ENCODE measurements around the gene UQCRQ.

Gene UQCRQ

GRCh38 chr5:132915681-132916080 lies 49.2 kb downstream of the UQCRQ start:
- TF ChIP-seq CTCF (IDR thresholded peaks at IDR 0.05; ENCODE audit: low read depth, low read length) (no peak), POLR2A (IDR thresholded peaks at IDR 0.05; ENCODE audit: extremely low read depth, insufficient read length) (no peak), MAX (IDR thresholded peaks at IDR 0.05; ENCODE audit: low read depth, low read length) (no peak), MYC (IDR thresholded peaks at IDR 0.05; ENCODE audit: low read depth, low read length) (no peak)
- peak; percentile 48 for DNase-seq (ENCODE audit: low read depth)
- no peak overlapping the region for H3K4me3 ChIP-seq (ENCODE audit: low read depth, low read length)

- no peak overlapping the region for H3K4me3 ChIP-seq (ENCODE audit: low read depth, low read length)
- DNase-seq (ENCODE audit: low read depth) = no peak
- TF ChIP-seq POLR2A (IDR thresholded peaks at IDR 0.05; ENCODE audit: extremely low read depth, insufficient read length) (no peak), MAX (IDR thresholded peaks at IDR 0.05; ENCODE audit: low read depth, low read length) (no peak), MYC (IDR thresholded peaks at IDR 0.05; ENCODE audit: low read depth, low read length) (no peak), CTCF (IDR thresholded peaks at IDR 0.05; ENCODE audit: low read depth, low read length) (no peak)
These were observed 49.6 kb downstream of the UQCRQ start for GRCh38 chr5:132916086-132916485.
